GM10847 (cell line): ENCODE data around the gene DNAJC10.

ENCODE experiments used
- POLR2A ChIP-seq: IDR thresholded peaks from 2 replicates; pipeline ENCODE4 v1.6.1; 2011; ENCODE audit not compliant: insufficient read length; ENCODE audit errors: extremely low read depth

Gene DNAJC10

DNA sequence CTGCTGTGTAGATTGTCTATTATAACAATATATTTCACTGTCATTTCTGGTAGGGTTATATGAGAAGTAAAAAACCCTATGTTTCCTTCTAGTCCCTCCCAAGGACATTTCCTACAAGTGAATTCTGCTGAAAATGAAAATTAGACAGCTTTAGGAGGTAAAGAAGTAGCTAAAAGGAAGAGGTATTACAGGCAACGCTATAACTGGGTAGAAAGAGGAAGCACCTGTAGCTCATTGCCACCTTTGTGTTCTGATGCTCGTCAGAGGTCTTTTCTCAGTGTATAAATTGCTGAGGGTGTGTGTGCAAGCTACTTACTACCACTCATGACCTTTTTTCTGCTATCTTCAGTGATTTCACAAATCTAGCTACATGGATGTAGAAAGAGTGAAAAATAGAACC, 1.4 kb downstream of the DNAJC10 start:
- no peak for TF ChIP-seq POLR2A

DNA sequence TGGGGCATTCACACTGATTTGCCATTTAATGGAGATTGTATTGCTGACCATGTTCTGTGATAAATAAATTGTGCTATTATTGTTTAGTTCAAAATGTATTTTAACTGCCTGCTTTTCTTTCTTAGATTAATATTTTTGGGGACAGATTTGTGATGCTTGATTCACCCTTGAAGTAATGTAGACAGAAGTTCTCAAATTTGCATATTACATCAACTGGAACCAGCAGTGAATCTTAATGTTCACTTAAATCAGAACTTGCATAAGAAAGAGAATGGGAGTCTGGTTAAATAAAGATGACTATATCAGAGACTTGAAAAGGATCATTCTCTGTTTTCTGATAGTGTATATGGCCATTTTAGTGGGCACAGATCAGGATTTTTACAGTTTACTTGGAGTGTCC, 1.8 kb downstream of the DNAJC10 start:
- TF ChIP-seq POLR2A: no peak

DNA sequence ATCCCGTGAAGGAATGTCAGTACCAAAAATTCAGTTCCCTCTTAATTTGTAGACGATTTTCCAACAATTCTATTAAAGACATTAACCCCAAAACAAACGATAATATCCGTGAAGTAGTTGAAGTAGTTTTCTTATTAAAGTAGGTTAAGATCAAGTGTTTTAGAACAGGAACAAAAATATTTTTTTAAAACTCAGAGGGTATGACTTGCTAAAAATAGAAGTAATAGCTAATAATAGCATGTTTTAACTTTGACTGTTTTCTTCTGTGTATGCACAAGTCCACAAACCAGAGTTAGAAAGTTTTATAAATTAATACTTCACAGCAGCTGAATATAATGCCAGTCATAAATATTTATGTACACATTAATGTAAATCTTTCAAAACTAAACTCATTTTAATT, 2.4 kb downstream of the DNAJC10 start:
- no peak for TF ChIP-seq POLR2A

GRCh38 chr2:182724656-182725055, 8.6 kb downstream of the DNAJC10 start:
- TF ChIP-seq POLR2A: no peak

DNA sequence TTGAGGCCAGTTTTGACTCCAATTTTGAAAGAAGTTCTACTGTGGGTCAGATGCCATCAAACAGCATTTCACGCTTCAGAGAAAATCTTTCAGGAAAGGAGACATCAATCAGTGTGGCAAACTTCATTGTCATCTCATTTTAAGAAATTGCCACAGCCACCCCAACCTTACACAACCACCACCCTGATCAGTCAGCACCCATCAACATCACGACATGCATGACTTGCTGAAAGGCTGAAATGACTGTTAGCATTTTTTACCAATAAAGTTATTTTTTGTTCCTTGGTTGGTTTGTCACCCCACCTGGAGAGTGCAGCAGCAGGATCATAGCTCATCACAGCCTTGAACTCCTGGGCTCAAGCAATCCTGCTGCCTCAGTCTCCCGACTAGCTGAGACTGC, 10.4 kb downstream of the DNAJC10 start:
- TF ChIP-seq POLR2A: no peak

- no peak for TF ChIP-seq POLR2A
These were observed 12.0 kb downstream of the DNAJC10 start for GRCh38 chr2:182728014-182728413.

DNA sequence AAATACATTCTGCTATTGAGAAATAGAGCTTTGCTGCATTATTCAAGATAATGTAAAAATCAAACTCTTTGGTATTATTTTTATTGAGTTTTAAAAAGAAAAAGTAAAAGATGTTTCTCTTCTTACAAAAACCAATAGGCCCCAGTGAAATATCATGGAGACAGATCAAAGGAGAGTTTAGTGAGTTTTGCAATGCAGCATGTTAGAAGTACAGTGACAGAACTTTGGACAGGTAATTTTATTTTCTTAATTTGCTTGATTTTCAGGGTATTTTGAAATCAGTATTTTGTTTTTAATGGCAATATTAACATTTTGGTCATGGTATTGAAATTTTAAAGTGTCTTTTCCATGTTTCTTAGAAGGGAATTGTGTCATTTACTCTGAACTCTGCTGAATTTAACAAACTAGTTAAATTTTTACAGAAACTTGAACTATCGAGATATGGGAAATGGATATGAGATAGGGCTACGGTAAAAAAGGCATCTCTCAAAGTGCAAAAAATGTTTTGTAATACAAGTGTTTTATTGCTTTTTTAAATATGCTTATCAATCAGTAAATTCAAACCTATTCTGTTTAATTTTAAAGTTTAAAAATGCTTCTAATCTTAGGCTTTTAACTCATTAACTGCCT, 13.8 kb downstream of the DNAJC10 start:
- no peak for TF ChIP-seq POLR2A

- TF ChIP-seq POLR2A: no peak
These were observed 14.4 kb downstream of the DNAJC10 start for GRCh38 chr2:182730486-182730885.

DNA sequence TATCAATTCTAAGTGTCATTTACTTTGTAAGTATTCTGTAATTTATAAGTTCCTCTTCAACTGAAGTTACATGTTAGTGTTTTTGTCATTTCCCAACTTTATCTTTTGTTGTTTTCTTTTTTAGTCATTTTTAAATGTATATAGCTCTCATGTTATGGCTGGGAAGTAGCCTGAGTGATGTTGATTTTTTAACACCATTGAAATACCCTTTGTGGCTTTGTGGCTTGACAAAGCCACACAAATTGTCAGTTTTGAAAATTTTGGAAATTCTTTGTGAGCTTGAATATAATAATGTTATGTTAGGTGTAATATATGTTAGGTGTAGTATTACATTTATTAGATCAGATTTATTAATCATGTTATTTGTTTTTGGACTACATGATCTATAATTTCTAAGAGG, 16.7 kb downstream of the DNAJC10 start:
- no peak for TF ChIP-seq POLR2A

DNA sequence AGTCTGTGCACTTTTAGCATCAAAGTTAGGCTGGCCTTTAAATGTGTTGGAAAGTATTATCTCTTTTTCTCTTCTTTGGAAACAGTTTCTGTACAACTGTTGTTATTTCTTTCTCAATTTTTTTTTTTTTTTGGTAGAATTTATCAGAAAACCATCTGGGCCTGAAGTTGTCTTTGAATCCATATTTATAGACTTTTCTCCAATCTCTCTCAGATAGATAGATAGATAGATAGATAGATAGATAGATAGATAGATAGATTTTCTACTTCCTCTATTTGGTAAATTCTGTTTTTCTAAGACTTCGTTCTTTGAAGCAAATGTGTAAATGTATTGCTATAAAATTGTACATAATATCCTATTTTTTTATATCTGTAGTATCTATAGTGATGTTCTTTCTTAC, 17.5 kb downstream of the DNAJC10 start:
- TF ChIP-seq POLR2A: no peak

GRCh38 chr2:182740701-182741100, 24.6 kb downstream of the DNAJC10 start:
- no peak for TF ChIP-seq POLR2A

- TF ChIP-seq POLR2A: no peak
These were observed 25.6 kb downstream of the DNAJC10 start for GRCh38 chr2:182741620-182742019.

- no peak for TF ChIP-seq POLR2A
These were observed 28.4 kb downstream of the DNAJC10 start for GRCh38 chr2:182744490-182744889.

GRCh38 chr2:182745061-182745460, 29.0 kb downstream of the DNAJC10 start:
- no peak for TF ChIP-seq POLR2A

DNA sequence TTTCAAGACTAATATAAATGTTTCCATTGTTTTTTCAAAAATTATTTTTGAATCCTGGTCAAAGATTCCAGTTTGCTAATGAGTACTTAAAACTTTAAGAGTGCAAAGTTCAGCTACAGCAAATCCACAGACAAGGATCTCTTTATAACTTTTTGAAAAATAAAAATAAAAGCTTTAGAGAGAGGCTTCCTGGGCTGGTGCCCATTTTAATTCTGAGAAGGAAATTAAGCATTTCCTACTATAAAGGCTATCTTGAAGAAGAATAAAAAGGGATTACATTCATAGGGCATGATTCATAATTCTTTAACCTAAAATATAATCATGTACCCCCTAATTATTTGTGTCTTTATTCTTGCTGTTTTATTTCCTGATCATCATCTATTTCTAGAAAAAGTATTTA, 38.2 kb downstream of the DNAJC10 start:
- no peak for TF ChIP-seq POLR2A

GRCh38 chr2:182758379-182758778, 42.3 kb downstream of the DNAJC10 start:
- TF ChIP-seq POLR2A: no peak

GRCh38 chr2:182761903-182762302, 45.8 kb downstream of the DNAJC10 start:
- TF ChIP-seq POLR2A: no peak
